ENCODE data around the gene VAC14.

Gene VAC14

GRCh38 chr16:70753228-70753627 is 47.7 kb downstream of the VAC14 start:
- Mint-ChIP-seq H3K27me3 (no peaks in the 10 kb centered on the region), H3K4me1 (no peaks in the 10 kb centered on the region), H3K9me3 (no peaks in the 10 kb centered on the region), H3K4me3 (no peak overlapping the region), H3K27ac (ENCODE audit: low read depth) (no peak overlapping the region), H3K36me3 (ENCODE audit: insufficient read depth) (peaks cover 10% of the 10 kb centered on the region)
- ATAC-seq (replicated peaks; ENCODE audit: extremely low read depth, poor library complexity, severe bottlenecking) (no peak), DNase-seq (ENCODE audit: low spot score in 2 of 2) (no peak)

GRCh38 chr16:70752426-70752825 is 48.5 kb downstream of the VAC14 start:
- DNase-seq (ENCODE audit: low spot score in 2 of 2), result no peak
- Mint-ChIP-seq H3K4me3 (no peak overlapping the region), H3K36me3 (ENCODE audit: insufficient read depth) (peaks cover 9% of the 10 kb centered on the region), H3K27ac (ENCODE audit: low read depth) (peak overlapping the region; percentile 77), H3K4me1 (no peaks in the 10 kb centered on the region), H3K27me3 (no peaks in the 10 kb centered on the region), H3K9me3 (no peaks in the 10 kb centered on the region)
- no peak for ATAC-seq (replicated peaks; ENCODE audit: extremely low read depth, poor library complexity, severe bottlenecking)

GRCh38 chr16:70751593-70751992 is 49.4 kb downstream of the VAC14 start:
- Mint-ChIP-seq H3K9me3 (no peaks in the 10 kb centered on the region), H3K27ac (ENCODE audit: low read depth) (no peak overlapping the region), H3K4me1 (no peaks in the 10 kb centered on the region), H3K36me3 (ENCODE audit: insufficient read depth) (peaks cover 9% of the 10 kb centered on the region), H3K27me3 (no peaks in the 10 kb centered on the region), H3K4me3 (no peak overlapping the region)
- ATAC-seq (replicated peaks; ENCODE audit: extremely low read depth, poor library complexity, severe bottlenecking) (no peak), DNase-seq (ENCODE audit: low spot score in 2 of 2) (no peak)

GRCh38 chr16:70750893-70751467 is 50.0 kb downstream of the VAC14 start:
- H3K27ac Mint-ChIP-seq (ENCODE audit: low read depth), result no peak overlapping the region
- H3K9me3 Mint-ChIP-seq, result no peaks in the 10 kb centered on the region
- peaks cover 10% of the 10 kb centered on the region for H3K36me3 Mint-ChIP-seq (ENCODE audit: insufficient read depth)
- no peak overlapping the region for H3K4me3 Mint-ChIP-seq
- no peak for ATAC-seq (replicated peaks; ENCODE audit: extremely low read depth, poor library complexity, severe bottlenecking)
- H3K27me3 Mint-ChIP-seq, result no peaks in the 10 kb centered on the region
- DNase-seq (ENCODE audit: low spot score in 2 of 2), result no peak
- no peaks in the 10 kb centered on the region for H3K4me1 Mint-ChIP-seq

GRCh38 chr16:70749681-70750601 is 51.0 kb downstream of the VAC14 start:
- DNase-seq (ENCODE audit: low spot score in 2 of 2), result no peak

GRCh38 chr16:70749006-70749678 is 51.8 kb downstream of the VAC14 start:
- ATAC-seq (replicated peaks; ENCODE audit: extremely low read depth, poor library complexity, severe bottlenecking) (no peak), DNase-seq (ENCODE audit: low spot score in 2 of 2) (no peak)
- Mint-ChIP-seq H3K4me3 (no peak overlapping the region), H3K27me3 (no peaks in the 10 kb centered on the region), H3K27ac (ENCODE audit: low read depth) (no peak overlapping the region), H3K36me3 (ENCODE audit: insufficient read depth) (peaks cover 11% of the 10 kb centered on the region), H3K9me3 (no peaks in the 10 kb centered on the region), H3K4me1 (no peaks in the 10 kb centered on the region)

More at GRCh38 chr16:70749681-70750601, 51.0 kb downstream of the VAC14 start:
- no peaks in the 10 kb centered on the region for H3K9me3 Mint-ChIP-seq
- H3K4me3 Mint-ChIP-seq, result no peak overlapping the region
- no peak overlapping the region for H3K27ac Mint-ChIP-seq (ENCODE audit: low read depth)
- ATAC-seq (replicated peaks; ENCODE audit: extremely low read depth, poor library complexity, severe bottlenecking), result no peak
- H3K4me1 Mint-ChIP-seq, result no peaks in the 10 kb centered on the region
- H3K27me3 Mint-ChIP-seq, result no peaks in the 10 kb centered on the region
- H3K36me3 Mint-ChIP-seq (ENCODE audit: insufficient read depth), result peaks cover 11% of the 10 kb centered on the region

- DNase-seq (ENCODE audit: low spot score in 2 of 2), result no peak
- Mint-ChIP-seq H3K27ac (ENCODE audit: low read depth) (no peak overlapping the region), H3K4me3 (no peak overlapping the region), H3K9me3 (no peaks in the 10 kb centered on the region), H3K4me1 (no peaks in the 10 kb centered on the region), H3K36me3 (ENCODE audit: insufficient read depth) (peaks cover 12% of the 10 kb centered on the region), H3K27me3 (no peaks in the 10 kb centered on the region)
- ATAC-seq (replicated peaks; ENCODE audit: extremely low read depth, poor library complexity, severe bottlenecking), result no peak
These were observed 53.0 kb downstream of the VAC14 start for GRCh38 chr16:70747703-70748631.

GRCh38 chr16:70746708-70747424 is 54.1 kb downstream of the VAC14 start:
- no peak overlapping the region for H3K27ac Mint-ChIP-seq (ENCODE audit: low read depth)
- DNase-seq (ENCODE audit: low spot score in 2 of 2) (no peak), ATAC-seq (replicated peaks; ENCODE audit: extremely low read depth, poor library complexity, severe bottlenecking) (peak; percentile 56)
- no peaks in the 10 kb centered on the region for H3K27me3 Mint-ChIP-seq
- no peaks in the 10 kb centered on the region for H3K9me3 Mint-ChIP-seq
- no peak overlapping the region for H3K4me3 Mint-ChIP-seq
- H3K4me1 Mint-ChIP-seq, result no peaks in the 10 kb centered on the region
- peaks cover 9% of the 10 kb centered on the region for H3K36me3 Mint-ChIP-seq (ENCODE audit: insufficient read depth)

- no peaks in the 10 kb centered on the region for H3K4me1 Mint-ChIP-seq
- peaks cover 11% of the 10 kb centered on the region for H3K36me3 Mint-ChIP-seq (ENCODE audit: insufficient read depth)
- no peak for DNase-seq (ENCODE audit: low spot score in 2 of 2)
- H3K4me3 Mint-ChIP-seq, result no peak overlapping the region
- no peak for ATAC-seq (replicated peaks; ENCODE audit: extremely low read depth, poor library complexity, severe bottlenecking)
- no peak overlapping the region for H3K27ac Mint-ChIP-seq (ENCODE audit: low read depth)
- no peaks in the 10 kb centered on the region for H3K27me3 Mint-ChIP-seq
- H3K9me3 Mint-ChIP-seq, result no peaks in the 10 kb centered on the region
These were observed 54.8 kb downstream of the VAC14 start for GRCh38 chr16:70746040-70746707.

- Mint-ChIP-seq H3K27me3 (no peaks in the 10 kb centered on the region), H3K4me3 (no peak overlapping the region), H3K4me1 (no peaks in the 10 kb centered on the region), H3K36me3 (ENCODE audit: insufficient read depth) (peaks cover 11% of the 10 kb centered on the region), H3K27ac (ENCODE audit: low read depth) (no peak overlapping the region), H3K9me3 (no peaks in the 10 kb centered on the region)
- no peak for ATAC-seq (replicated peaks; ENCODE audit: extremely low read depth, poor library complexity, severe bottlenecking)
- no peak for DNase-seq (ENCODE audit: low spot score in 2 of 2)
These were observed 55.4 kb downstream of the VAC14 start for GRCh38 chr16:70745536-70746025.

GRCh38 chr16:70744366-70744765 is 56.6 kb downstream of the VAC14 start:
- H3K27me3 Mint-ChIP-seq, result no peaks in the 10 kb centered on the region
- no peaks in the 10 kb centered on the region for H3K9me3 Mint-ChIP-seq
- peaks cover 12% of the 10 kb centered on the region for H3K36me3 Mint-ChIP-seq (ENCODE audit: insufficient read depth)
- H3K4me1 Mint-ChIP-seq, result peaks cover under 1% of the 10 kb centered on the region
- no peak overlapping the region for H3K4me3 Mint-ChIP-seq
- DNase-seq (ENCODE audit: low spot score in 2 of 2) (no peak), ATAC-seq (replicated peaks; ENCODE audit: extremely low read depth, poor library complexity, severe bottlenecking) (no peak)
- H3K27ac Mint-ChIP-seq (ENCODE audit: low read depth), result no peak overlapping the region

Data from central memory CD8-positive, alpha-beta T cell (primary cell).